NCI-H146 treated with DMSO at 0.1 percent for 48 hours (cell line): ENCODE results near the gene TRIM72.

Source experiments
- DNase-seq: peaks from one replicate; lab custom pipeline; 2025; ENCODE audit not compliant: unreplicated experiment; lab: John Stamatoyannopoulos, UW

The TRIM72 gene, protein sequence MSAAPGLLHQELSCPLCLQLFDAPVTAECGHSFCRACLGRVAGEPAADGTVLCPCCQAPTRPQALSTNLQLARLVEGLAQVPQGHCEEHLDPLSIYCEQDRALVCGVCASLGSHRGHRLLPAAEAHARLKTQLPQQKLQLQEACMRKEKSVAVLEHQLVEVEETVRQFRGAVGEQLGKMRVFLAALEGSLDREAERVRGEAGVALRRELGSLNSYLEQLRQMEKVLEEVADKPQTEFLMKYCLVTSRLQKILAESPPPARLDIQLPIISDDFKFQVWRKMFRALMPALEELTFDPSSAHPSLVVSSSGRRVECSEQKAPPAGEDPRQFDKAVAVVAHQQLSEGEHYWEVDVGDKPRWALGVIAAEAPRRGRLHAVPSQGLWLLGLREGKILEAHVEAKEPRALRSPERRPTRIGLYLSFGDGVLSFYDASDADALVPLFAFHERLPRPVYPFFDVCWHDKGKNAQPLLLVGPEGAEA

DNA sequence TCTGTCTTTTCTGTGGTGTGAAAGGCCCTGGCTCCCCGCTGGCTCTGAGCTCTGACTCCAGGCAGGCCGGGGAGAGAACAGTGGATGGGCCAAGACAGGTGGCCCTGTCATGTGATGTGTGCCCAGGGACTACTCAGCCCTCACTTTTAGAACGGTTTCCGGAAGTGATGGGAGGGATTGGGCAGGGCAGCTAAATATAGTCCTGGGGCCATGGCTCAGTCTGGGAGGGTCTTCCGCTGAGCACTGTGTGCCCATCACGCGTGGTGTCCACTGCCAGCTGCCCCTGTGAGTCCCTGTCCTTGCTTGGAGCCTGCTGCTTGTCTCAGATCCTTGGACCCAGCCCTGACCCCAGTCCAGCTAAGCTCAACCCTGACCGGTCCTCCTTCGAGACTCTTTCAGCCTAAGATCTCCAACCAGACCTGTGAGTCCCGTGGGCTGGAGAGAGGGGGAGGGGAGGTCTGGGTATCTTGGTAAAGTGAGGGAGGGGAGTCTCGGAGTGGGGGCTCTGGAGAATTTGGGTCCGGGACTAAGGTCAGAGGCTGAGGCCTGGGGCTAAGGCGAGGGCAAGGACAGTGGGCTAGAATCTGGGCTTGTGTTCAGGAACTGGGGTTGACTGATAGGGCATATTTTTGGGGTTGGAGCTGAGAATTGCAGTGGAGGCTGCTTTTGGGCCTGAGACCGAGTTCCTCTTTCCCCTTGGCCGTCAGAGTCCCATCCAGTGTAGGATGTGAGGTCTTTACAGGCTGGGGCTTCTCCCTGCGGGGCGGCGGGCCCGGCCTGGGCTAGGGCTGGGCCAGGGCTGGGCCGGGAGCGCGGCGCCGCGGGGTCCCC, at the start of gene TRIM72:
Gene TRIM72, plus strand, starts transcription at position 243 of the 831 bp plus-strand sequence. CDS start 620 bp downstream, outside the sequence.
- DNase-seq = no peak

DNA sequence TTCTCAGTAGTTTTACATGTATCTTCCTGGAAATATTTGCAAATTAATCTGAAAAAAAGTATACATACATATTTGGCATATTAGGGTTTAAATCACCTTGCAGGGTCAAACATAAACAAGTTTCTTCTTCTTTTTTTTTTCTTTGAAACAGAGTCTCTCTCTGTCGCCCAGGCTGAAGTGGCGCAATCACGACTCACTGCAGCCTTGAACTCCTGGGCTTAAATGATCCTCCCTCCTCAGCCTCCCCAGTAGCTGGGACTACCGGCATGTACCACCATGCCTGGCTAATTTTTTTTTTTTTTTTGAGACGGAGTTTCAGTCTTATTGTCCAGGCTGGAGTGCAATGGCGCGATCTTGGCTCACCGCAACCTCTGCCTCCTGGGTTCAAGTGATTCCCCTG, 46.6 kb upstream of the TRIM72 start:
- DNase-seq = no peak

DNA sequence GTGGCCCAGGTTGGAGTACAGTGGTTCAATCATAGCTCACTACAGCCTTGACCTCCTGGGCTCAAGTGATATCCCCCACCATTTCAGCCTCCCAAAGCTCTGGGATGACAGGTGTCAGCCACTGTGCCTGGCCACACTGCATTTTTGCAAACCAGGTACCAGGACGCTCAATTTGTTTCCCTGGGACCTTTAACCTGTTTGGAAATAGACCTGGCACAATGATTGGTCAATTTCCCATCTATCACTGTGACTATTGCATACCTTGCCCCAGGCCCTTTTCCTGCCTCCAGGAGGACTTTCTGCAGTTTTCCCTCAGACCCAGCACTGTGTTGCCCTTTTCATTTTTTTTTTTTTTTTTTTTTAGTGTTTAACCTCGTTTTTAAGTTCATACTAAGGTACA, 45.1 kb upstream of the TRIM72 start:
- DNase-seq = no peak

DNA sequence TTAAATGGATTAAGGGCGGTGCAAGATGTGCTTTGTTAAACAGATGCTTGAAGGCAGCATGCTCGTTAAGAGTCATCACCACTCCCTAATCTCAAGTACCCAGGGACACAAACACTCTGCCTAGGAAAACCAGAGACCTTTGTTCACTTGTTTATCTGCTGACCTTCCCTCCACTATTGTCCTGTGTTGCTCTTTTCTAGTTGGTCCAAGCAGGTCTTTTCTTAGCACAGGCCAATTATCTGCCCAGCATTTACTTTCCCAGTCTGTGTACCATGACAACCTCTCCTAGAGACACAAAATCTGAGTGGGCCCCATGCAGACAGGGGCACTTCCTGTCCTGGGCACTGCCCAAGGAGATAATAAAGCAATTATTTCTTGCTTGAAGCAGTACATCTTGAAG, 43.9 kb upstream of the TRIM72 start:
- DNase-seq = peak; percentile 59

DNA sequence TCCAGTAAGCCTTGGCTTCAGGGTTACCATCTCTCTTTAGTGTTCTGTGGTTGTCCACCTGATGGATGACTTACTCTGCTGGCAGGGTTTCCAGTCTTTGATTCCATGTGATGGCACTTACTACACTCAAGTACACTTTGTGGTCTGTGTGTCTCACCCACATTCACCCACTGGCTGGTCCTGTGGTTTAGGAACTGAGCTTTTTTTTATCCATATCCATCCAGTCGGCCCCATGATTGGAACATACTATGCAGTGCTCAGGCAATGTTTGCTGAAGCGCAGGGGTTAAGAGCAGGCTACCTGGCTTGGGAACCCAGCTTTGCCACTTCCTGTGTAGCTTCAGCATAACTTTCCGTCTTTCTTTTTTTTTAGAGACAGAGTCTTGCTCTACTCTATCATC, 36.8 kb upstream of the TRIM72 start:
- DNase-seq = no peak

DNA sequence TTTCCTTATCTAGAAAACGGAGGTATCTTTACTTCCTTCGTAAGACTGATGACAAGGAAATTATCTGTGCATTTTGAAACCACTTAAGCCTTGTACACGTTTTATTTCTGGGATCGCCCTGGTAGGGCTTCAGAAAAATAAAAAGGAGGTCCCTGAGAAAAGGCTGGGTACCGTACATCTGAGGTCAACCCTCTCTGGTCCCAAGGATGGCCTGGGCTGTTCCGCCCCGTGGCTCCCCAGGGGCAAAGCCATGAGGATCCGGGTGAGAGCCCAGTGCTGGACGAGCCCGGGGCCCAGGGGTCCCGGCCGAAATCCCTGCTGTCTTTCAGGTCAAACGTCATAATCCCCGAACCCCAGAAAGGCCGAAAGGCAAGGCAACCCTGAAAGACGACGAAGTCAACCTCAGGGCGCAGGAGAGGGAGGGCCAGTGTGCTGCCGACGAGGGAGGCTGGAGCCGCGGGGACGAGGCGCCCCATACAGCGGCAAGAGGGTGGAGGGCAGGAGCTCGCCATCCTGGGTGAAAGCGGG, 34.6 kb upstream of the TRIM72 start:
- DNase-seq = no peak

DNA sequence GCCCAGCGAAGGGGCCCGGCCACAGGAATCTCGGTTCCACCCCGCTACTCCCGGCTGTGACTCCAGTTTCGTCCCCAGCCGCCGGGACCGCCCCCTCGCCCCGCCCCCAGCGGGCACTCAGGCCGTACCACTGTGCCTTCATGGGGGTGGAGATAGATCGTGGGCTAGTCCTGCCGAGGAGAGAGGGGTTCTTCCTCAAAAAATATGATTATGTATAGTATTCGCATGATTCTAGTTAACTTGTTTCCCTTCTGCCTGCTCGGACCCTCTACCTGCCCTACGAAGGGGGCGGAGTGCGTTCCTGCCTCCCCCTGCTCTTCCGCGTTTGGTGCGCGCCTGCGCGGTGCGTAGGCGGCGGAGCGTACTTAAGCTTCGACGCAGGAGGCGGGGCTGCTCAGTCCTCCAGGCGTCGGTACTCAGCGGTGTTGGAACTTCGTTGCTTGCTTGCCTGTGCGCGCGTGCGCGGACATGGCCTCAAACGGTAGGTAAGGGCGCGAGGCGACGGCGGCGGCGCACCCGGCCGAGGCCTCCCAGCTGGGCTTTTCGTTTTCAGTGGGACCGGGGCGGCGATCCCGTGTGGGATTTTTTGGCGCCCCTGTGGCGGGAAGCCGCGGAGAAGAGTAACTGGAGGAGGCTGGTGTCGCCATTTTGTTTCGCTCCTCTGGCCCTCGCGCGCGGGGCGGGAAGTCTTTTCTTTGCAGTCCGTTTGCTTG, 34.0 kb upstream of the TRIM72 start, which contains the start of gene FUS:
Gene FUS, plus strand, starts transcription at position 393 of the 713 bp plus-strand sequence. Its CDS starts 76 bp downstream, at position 469.
- peak; percentile 83 for DNase-seq

DNA sequence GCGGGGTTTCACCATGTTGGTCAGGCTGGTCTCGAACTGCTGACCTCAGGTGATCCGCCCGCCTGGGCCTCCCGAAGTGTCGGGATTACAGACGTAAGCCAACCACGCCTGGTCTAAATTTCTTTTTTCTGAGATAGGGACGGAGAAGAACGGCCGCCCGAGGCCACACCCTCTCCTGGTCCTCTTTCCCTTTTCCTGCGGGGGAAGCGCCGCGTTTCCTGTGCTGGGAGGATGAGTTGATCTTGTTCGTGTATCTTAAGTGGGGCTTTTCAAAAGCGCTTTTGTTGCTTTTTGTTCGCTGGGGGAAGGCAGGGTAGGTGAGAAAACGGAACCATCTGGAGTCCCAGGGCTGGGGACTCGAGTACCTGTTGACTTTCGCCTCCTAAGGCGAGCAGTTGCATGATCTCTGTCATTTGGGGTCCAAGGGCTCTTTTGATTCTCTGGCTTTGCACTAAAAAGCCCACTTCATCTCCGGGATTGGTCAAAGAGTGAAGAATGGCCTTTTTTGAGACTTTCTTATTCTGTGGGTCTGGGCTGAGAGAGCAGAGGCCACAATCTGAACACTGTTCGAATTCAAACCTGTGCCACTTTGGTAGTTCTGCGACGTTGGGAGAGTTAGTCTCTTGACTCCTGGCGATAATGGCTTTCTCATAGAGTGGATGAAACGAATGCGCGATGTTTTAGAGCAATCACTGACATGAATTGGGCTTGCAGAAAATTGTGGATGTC, 32.7 kb upstream of the TRIM72 start:
- peak; percentile 13 for DNase-seq

DNA sequence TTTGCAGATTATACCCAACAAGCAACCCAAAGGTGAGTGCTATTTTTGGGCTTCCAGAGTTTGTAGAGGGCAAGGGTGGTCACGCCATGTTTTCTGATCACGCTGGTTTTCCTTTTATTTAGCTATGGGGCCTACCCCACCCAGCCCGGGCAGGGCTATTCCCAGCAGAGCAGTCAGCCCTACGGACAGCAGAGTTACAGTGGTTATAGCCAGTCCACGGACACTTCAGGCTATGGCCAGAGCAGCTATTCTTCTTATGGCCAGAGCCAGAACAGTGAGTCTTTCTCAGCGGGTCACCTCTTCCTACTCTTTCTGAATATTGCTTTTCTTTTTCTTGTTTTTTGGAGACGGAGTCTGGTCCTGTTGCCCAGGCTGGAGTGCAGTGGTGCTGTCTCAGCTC, 31.5 kb upstream of the TRIM72 start:
- no peak for DNase-seq

DNA sequence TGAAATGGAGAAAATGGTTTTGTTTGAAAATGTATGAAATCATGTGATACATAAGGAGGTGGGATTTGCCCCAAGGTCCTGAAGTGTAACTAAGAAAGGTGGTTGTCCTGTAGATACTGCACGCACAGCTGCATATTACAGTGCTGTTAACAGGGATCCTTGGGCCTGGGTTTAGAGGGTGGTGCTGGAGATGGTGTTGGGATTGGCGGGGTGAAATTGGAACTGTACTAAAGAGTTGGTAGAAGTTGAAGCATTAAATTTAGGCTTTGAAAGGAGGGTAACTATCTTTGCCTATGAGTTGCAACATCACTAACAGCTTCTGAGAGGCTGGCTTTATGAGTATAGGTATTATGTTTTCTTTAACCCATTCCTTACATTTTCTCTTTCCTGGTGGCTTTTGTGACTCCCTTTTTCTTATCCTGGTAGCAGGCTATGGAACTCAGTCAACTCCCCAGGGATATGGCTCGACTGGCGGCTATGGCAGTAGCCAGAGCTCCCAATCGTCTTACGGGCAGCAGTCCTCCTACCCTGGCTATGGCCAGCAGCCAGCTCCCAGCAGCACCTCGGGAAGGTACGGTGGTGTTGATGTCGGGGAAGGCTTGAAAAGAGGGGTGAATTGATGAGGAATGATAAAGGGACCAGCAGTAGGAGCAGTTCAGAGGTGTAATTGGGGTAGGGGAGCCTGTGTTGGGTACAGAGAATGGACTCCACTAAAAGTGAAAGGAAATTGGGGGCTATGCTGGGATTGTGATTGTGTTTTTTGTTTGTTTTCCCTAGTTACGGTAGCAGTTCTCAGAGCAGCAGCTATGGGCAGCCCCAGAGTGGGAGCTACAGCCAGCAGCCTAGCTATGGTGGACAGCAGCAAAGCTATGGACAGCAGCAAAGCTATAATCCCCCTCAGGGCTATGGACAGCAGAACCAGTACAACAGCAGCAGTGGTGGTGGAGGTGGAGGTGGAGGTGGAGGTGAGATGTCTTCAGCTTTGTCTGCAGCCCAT, 30.2 kb upstream of the TRIM72 start:
- no peak for DNase-seq

DNA sequence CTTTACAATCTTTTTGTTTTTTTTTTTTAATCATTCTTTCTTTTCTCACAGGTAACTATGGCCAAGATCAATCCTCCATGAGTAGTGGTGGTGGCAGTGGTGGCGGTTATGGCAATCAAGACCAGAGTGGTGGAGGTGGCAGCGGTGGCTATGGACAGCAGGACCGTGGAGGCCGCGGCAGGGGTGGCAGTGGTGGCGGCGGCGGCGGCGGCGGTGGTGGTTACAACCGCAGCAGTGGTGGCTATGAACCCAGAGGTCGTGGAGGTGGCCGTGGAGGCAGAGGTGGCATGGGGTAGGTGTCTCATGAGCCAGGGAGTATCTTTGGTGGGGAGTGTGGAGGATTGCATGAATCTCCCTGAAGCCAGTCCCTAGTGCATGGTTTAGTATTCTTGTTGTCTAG, 29.0 kb upstream of the TRIM72 start:
- no peak for DNase-seq

DNA sequence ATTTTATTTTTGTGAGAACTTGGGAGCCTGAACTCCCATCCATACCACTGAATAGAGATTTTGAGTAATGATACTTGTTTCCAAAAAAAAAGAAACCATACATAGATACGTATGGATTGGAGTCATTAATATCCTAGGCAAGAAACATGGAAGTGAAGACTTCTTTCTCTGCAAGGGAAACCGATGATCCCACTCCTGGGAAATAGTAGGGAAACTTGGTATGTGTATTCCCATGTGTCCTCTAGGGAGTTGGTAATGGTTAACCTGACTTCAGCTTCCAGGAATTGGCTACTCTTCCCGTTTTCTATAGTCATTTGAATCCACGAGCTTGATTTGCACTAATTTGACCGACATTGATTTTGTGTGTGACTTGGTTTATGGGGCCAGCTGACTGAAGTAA, 28.6 kb upstream of the TRIM72 start:
- no peak for DNase-seq

DNA sequence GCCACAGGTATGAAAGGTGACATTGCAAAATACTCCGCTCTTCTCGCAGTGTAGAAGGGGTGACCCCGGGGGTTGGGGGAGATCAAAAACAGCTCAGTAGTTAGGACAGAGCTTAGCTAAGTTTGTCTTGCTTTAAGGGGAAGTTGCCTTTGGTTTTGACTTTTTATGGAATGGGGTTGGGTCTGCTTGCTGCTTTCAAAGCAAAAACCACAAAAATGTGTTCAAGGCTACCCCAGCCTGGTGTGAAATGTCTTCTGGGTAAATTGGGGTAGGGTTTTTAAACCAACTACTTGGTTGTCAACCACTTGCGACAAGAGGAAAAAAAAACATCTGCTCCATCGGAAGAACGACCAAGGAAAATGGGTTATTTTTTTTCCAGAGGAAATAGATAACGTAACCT, 27.7 kb upstream of the TRIM72 start:
- DNase-seq = no peak

DNA sequence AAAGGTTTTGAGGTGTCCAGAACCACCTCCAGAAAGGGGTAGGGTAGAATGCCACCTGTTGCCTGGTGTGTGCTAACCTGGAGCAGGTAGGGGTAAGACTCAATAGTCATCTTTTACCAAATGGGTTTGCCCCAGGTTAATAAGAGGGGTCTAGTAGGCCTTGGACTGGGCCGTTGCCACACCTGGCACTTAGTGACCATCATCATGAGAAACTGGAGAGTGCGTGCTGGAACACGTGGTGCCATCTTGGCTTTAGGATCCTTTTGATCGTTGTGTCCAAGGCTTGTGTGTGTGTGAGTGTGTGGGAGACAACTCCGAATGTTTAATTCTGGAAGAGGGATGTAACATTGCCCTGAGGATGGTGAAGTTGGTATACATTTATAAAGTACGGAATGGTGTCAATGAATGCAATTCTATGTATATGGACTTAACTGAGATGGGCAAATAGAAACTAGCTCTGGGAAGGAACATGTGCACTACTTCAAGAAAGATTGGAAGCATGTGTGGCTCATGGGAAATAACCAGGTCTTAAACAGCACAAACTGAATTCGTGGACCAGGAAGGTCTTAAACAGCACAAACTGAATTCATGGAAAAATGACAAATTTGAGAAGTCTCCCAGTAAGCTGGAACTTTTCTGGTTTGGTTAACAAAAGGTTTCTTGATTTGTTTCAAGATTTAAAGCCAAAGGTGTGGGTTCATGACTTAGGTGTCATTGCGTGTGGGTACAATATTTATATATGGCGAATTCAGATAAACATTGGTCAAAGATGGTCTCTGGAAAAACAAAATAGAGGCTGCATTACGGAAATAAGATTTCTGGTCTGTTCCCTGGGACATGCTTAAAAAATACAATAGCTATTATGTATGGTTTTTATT, 26.8 kb upstream of the TRIM72 start:
- DNase-seq = no peak

DNA sequence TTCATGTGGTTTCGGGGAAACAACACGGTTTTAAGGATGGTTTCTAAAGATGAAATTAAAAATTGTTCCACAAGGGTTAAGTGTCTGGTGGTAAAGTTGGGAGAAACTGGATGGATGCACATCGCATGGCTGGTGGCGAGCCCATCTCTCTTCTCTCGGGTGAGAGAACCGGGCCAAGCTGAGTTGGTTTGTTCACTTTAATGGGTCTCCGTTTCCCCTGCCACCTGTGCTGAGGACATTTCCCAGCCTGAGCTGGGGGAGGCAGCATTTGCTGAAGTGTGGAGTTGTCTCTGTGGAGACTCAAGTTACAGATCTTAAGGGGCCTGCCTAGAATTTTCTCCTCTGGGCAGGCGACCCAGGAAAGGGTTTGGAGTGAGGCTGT, 26.1 kb upstream of the TRIM72 start:
- DNase-seq = no peak

DNA sequence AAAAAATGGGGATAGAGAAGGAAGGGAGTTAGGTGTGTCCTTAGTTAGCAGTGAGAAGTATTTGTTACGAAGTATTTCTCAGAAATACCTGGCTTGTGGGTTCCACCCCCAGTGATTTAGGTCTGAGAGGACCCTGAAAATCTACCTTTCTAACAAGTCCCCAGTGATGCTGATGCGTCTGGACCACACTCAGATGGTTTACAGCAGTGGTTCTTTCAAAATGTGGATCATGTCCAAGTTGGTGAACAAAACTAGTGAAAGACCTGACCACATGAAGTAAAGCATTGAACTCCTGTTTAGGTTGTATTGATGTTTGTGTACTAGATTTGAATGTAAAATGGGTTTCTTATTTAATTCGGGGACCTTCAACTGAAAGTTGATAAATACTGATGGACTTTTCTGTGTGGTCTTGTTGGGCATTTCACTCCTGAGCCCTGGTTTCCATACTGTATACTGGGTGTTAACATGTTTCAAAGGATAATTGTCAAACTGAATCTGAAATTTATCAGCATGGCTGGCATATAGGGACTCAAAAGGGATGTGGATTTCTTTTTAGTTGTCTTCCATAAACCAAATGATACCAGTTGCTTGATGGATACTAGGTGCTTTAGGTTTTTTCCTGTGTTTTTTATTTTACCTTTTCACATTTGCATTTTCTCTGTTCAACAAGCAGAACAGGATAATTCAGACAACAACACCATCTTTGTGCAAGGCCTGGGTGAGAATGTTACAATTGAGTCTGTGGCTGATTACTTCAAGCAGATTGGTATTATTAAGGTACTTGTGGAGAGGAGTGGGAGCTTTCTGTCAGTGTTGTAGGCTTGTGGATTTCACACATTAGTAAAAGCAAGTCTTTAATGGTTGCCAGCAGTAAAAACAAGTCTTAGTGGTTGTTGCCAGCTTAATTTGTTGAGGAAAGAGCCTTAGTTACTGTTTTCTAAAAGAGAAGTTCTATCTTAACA, 25.2 kb upstream of the TRIM72 start:
- no peak for DNase-seq

DNA sequence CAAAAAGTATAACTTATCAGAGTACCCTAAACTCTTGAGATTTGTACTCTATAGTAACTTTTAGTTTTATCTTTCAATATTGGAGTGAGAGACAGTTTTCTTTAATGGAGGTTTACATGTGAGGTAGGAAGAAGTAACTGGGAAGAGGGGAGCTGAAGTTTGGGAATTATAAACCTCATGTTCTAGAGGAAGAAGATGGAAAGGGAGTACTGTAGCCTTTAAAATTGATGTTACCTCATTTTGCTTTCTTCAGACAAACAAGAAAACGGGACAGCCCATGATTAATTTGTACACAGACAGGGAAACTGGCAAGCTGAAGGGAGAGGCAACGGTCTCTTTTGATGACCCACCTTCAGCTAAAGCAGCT, 24.5 kb upstream of the TRIM72 start:
- no peak for DNase-seq
